ENCODE results near the gene SSR4. TPM values are rescaled to one million over a fixed set of nuclear protein-coding genes. Genes with fewer than 3 reads are reported as not detected.

The SSR4 gene
- total and polyA plus RNA-seq, 2 of the 8 experiments (the other 6 are each of a cell fraction or from before 2014, with no cell fraction given), result 168 to 642 TPM

- TF ChIP-seq HDAC2 (IDR thresholded peaks at IDR 0.05; ENCODE audit: borderline replicate concordance in 1 of 2, low read depth in 2 of 2, low read length in 2 of 2) (no peak), SRF (IDR thresholded peaks at IDR 0.05; ENCODE audit: low read depth, low read length) (no peak)
Observed at GRCh38 chrX:153793291-153793690, 1.2 kb upstream of the SSR4 start (continued).

All from H1 (cell line).